GM18867 (cell line): ENCODE measurements around the gene GTPBP6.

ENCODE experiments used
- ATAC-seq: cut with Tn5 transposase; IDR thresholded peaks from one replicate; pipeline ENCODE4 v1.9.1; 2021; ENCODE audit warnings: mild to moderate bottlenecking, moderate library complexity; ENCODE audit not compliant: unreplicated experiment

GTPBP6 gene

GRCh38 chrX:318739-319578, at the start of gene GTPBP6:
TSS of gene GTPBP6 (minus strand) at chrX:318796. CDS start at chrX:318787, 9 bp downstream.
- peak; percentile 79 for ATAC-seq

GRCh38 chrX:367866-368265, 49.3 kb upstream of the GTPBP6 start:
- no peak for ATAC-seq

GRCh38 chrX:367349-367748, 48.8 kb upstream of the GTPBP6 start:
- ATAC-seq = no peak

- no peak for ATAC-seq
These were observed 45.2 kb upstream of the GTPBP6 start for GRCh38 chrX:363621-364375.

GRCh38 chrX:362937-363620, 44.5 kb upstream of the GTPBP6 start:
- ATAC-seq = no peak

GRCh38 chrX:362351-362750, 43.8 kb upstream of the GTPBP6 start:
- ATAC-seq = no peak

- no peak for ATAC-seq
These were observed 42.9 kb upstream of the GTPBP6 start for GRCh38 chrX:361231-362145.

- no peak for ATAC-seq
These were observed 42.0 kb upstream of the GTPBP6 start for GRCh38 chrX:360496-361150.

GRCh38 chrX:358651-359143, 40.1 kb upstream of the GTPBP6 start:
- no peak for ATAC-seq

GRCh38 chrX:357693-358471, 39.3 kb upstream of the GTPBP6 start:
- no peak for ATAC-seq

GRCh38 chrX:357035-357692, 38.6 kb upstream of the GTPBP6 start:
- ATAC-seq = no peak

- ATAC-seq = no peak
These were observed 37.9 kb upstream of the GTPBP6 start for GRCh38 chrX:356385-357034.

GRCh38 chrX:355329-356050, 36.9 kb upstream of the GTPBP6 start:
- ATAC-seq = no peak

- ATAC-seq = no peak
These were observed 35.3 kb upstream of the GTPBP6 start for GRCh38 chrX:353566-354535.

- no peak for ATAC-seq
These were observed 34.2 kb upstream of the GTPBP6 start for GRCh38 chrX:352582-353314.

- no peak for ATAC-seq
These were observed 33.6 kb upstream of the GTPBP6 start for GRCh38 chrX:352181-352580.
